Chondrocyte (in vitro differentiated cells): ENCODE results near the gene DOK4. TPM values are rescaled to one million over a fixed set of nuclear protein-coding genes. Genes with fewer than 3 reads are reported as not detected.

ENCODE experiments used
- DNase-seq: peaks from one replicate; pipeline ENCODE4 v3.0.0; 2021; ENCODE audit warnings: mixed read lengths, low spot score
- H3K27ac Mint-ChIP-seq: one replicate; pipeline ENCODE4 v1.8.0; 2021; ENCODE audit warnings: mild to moderate bottlenecking, moderate library complexity, mixed read lengths; ENCODE audit not compliant: unreplicated experiment
- H3K27me3 Mint-ChIP-seq: 2 replicates; pipeline ENCODE4 v1.8.0; 2021; ENCODE audit warnings: low read depth, mixed read lengths
- H3K36me3 Mint-ChIP-seq: 2 replicates; pipeline ENCODE4 v1.8.0; 2021; ENCODE audit warnings: low read depth, mixed read lengths
- H3K4me1 Mint-ChIP-seq: 2 replicates; pipeline ENCODE4 v1.8.0; 2021; ENCODE audit warnings: low read depth, mild to moderate bottlenecking, mixed read lengths
- H3K4me3 Mint-ChIP-seq: one replicate; pipeline ENCODE4 v1.8.0; 2021; ENCODE audit warnings: mild to moderate bottlenecking, moderate library complexity, mixed read lengths; ENCODE audit not compliant: unreplicated experiment
- H3K9me3 Mint-ChIP-seq: 2 replicates; pipeline ENCODE4 v1.8.0; 2021; ENCODE audit warnings: low read depth, mixed read lengths
- CTCF ChIP-seq: fragments of 200-600 bp; sonication (generic); IDR thresholded peaks from 2 replicates; pipeline ENCODE4 v1.5.0; 2021; ENCODE audit warnings: antibody characterized with exemption, mild to moderate bottlenecking, moderate library complexity
- total RNA-seq: library from RNA; stranded (reverse); gene quantifications from 3 replicates; pipeline ENCODE4 v1.2.1, GENCODE V29; 2021

Gene DOK4
- total RNA-seq, 1 donor from 2014 or later = 26.4 TPM

GRCh38 chr16:57474671-57475661 is 11.3 kb downstream of the DOK4 start:
- peaks cover 23% of the 10 kb centered on the region for H3K4me1 Mint-ChIP-seq

GRCh38 chr16:57473906-57474305 is 12.4 kb downstream of the DOK4 start:
- H3K27ac Mint-ChIP-seq = no peak overlapping the region
- H3K27me3 Mint-ChIP-seq = no peaks in the 10 kb centered on the region
- H3K4me3 Mint-ChIP-seq = no peak overlapping the region
- peaks cover 15% of the 10 kb centered on the region for H3K4me1 Mint-ChIP-seq
- no peaks in the 10 kb centered on the region for H3K9me3 Mint-ChIP-seq
- DNase-seq = no peak
- H3K36me3 Mint-ChIP-seq = peaks cover 15% of the 10 kb centered on the region
- TF ChIP-seq CTCF = no peak

More at GRCh38 chr16:57474671-57475661, 11.3 kb downstream of the DOK4 start:
- no peaks in the 10 kb centered on the region for H3K9me3 Mint-ChIP-seq
- no peak overlapping the region for H3K4me3 Mint-ChIP-seq
- peaks cover 10% of the 10 kb centered on the region for H3K36me3 Mint-ChIP-seq
- no peak for TF ChIP-seq CTCF
- H3K27me3 Mint-ChIP-seq = no peaks in the 10 kb centered on the region
- no peak overlapping the region for H3K27ac Mint-ChIP-seq
- no peak for DNase-seq

GRCh38 chr16:57473176-57473840 is 13.0 kb downstream of the DOK4 start:
- no peak overlapping the region for H3K27ac Mint-ChIP-seq
- no peak overlapping the region for H3K4me3 Mint-ChIP-seq
- H3K27me3 Mint-ChIP-seq = no peaks in the 10 kb centered on the region
- no peak for TF ChIP-seq CTCF
- peaks cover 10% of the 10 kb centered on the region for H3K4me1 Mint-ChIP-seq
- no peak for DNase-seq
- peaks cover 20% of the 10 kb centered on the region for H3K36me3 Mint-ChIP-seq
- no peaks in the 10 kb centered on the region for H3K9me3 Mint-ChIP-seq

- Mint-ChIP-seq H3K4me3 (no peak overlapping the region), H3K9me3 (no peaks in the 10 kb centered on the region), H3K27me3 (no peaks in the 10 kb centered on the region), H3K36me3 (peaks cover 23% of the 10 kb centered on the region), H3K4me1 (peaks cover 4% of the 10 kb centered on the region), H3K27ac (no peak overlapping the region)
- DNase-seq = no peak
- no peak for TF ChIP-seq CTCF
Observed at GRCh38 chr16:57472665-57473060, 13.6 kb downstream of the DOK4 start.

- no peak overlapping the region for H3K27ac Mint-ChIP-seq
- H3K27me3 Mint-ChIP-seq = no peaks in the 10 kb centered on the region
- no peak overlapping the region for H3K4me3 Mint-ChIP-seq
- peaks cover 26% of the 10 kb centered on the region for H3K36me3 Mint-ChIP-seq
- peaks cover 3% of the 10 kb centered on the region for H3K4me1 Mint-ChIP-seq
- no peaks in the 10 kb centered on the region for H3K9me3 Mint-ChIP-seq
- TF ChIP-seq CTCF = no peak
- no peak for DNase-seq
Observed at GRCh38 chr16:57471852-57472664, 14.2 kb downstream of the DOK4 start.
